ENCODE measurements around the gene TNRC6B.

Gene TNRC6B

DNA sequence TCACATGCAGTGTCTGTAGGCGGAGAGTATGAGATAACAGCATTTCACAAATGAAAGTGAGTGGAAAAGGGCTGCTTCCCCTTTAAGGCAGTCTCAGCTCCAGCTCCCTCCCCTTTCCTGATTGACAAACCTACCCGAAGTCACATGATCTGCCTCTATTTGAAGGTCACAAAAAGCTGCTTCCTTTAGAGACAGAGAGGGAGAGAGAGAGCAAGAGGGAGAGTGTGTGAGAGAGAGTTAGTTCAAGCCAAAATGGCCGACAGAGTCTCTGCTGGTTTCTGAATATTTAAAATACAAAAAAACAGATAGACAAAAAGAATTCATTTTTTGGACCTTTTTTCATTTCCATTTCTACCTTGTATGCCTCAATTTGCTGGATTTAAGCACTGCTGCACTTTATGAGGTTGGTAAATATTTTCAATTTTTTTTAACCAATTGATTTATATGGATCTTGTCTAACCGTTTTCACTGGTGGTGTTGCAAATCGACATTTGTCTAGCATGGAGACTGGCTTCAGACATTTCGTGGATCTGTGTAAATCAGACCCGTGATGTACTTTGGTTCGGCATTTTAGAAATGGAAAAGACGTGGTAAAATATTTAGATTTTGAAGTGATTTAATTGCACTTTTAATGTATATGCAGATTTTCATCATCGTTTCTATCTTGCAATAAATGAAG, at the start of gene TNRC6B:
TSS of gene TNRC6B (plus strand) at position 188 of the 679 bp plus-strand sequence. CDS start at position 399, 211 bp downstream.
- Histone ChIP-seq H3K4me3 (ENCODE audit: low read depth, low read length) (peak within 1 kb of the TSS; percentile 76), H3K36me3 (ENCODE audit: control insufficient read depth in 2 of 2, insufficient read depth in 1 of 2, low read length in 2 of 2) (no peaks in the 10 kb centered on the region; a peak in 1 of 3 replicates), H3K4me1 (ENCODE audit: control insufficient read depth, insufficient read depth, low read length) (peaks cover 23% of the 10 kb centered on the region), H3K9me3 (ENCODE audit: control insufficient read depth, insufficient read depth, low read depth, low read length) (no peaks in the 10 kb centered on the region), H3K27ac (ENCODE audit: extremely low read depth, low read depth, low read length) (peak within 1 kb of the TSS; percentile 73)
- POLR2A ChIA-PET, result interaction anchor here (0.5 to 5.4 kb wide), 23 partner anchors 9 to 927 kb away, joined by 3 to 72 read pairs (median 4); partner anchors contain the start of genes ADSL and ATF4
- CTCF ChIA-PET, result interaction anchor here (0.6 to 1.8 kb wide), 8 partner anchors 11 to 258 kb away, joined by 3 to 9 read pairs (median 4); no protein-coding TSS in a partner anchor
- TF ChIP-seq SP7 (tag by site-specific recombination; IDR thresholded peaks at IDR 0.05), result peak; percentile 66
- peak; percentile 31; the same call in 1 of the 2 replicates for TF ChIP-seq WT1 (tag by site-specific recombination; IDR thresholded peaks at IDR 0.05)
- TF ChIP-seq ZNF335 (tag by site-specific recombination; conservative IDR thresholded peaks at IDR 0.05), result peak; percentile 36; the same call in 1 of the 2 replicates
- peak; percentile 86 for TF ChIP-seq PRDM10 (tag by site-specific recombination; IDR thresholded peaks at IDR 0.05)
- TF ChIP-seq, protein P1, sequence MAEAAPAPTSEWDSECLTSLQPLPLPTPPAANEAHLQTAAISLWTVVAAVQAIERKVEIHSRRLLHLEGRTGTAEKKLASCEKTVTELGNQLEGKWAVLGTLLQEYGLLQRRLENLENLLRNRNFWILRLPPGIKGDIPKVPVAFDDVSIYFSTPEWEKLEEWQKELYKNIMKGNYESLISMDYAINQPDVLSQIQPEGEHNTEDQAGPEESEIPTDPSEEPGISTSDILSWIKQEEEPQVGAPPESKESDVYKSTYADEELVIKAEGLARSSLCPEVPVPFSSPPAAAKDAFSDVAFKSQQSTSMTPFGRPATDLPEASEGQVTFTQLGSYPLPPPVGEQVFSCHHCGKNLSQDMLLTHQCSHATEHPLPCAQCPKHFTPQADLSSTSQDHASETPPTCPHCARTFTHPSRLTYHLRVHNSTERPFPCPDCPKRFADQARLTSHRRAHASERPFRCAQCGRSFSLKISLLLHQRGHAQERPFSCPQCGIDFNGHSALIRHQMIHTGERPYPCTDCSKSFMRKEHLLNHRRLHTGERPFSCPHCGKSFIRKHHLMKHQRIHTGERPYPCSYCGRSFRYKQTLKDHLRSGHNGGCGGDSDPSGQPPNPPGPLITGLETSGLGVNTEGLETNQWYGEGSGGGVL (tag by site-specific recombination; IDR thresholded peaks at IDR 0.05), result peak; percentile 70; the same call in 1 of the 2 replicates
- TF ChIP-seq ZBTB17 (tag by site-specific recombination; IDR thresholded peaks at IDR 0.05), result peak; percentile 64
- TF ChIP-seq SETDB1 (IDR thresholded peaks at IDR 0.05; ENCODE audit: insufficient read length, low read length), result no peak
- peak; percentile 59 for TF ChIP-seq SP2 (tag by site-specific recombination; IDR thresholded peaks at IDR 0.05)
- TF ChIP-seq ZBTB1 (tag by site-specific recombination; IDR thresholded peaks at IDR 0.05), result no peak
- no peak for TF ChIP-seq GLI2 (tag by site-specific recombination; IDR thresholded peaks at IDR 0.05; ENCODE audit: borderline replicate concordance, low read depth)
- TF ChIP-seq ZIC2 (tag by site-specific recombination; IDR thresholded peaks at IDR 0.05), result no peak
- peak; percentile 77 for TF ChIP-seq ZNF561 (tag by site-specific recombination; IDR thresholded peaks at IDR 0.05; ENCODE audit: borderline replicate concordance)
- TF ChIP-seq ZNF768 (tag by site-specific recombination; IDR thresholded peaks at IDR 0.05), result no peak
- peak; percentile 55; the same call in 1 of the 2 replicates for TF ChIP-seq ZNF24 (tag by site-specific recombination; IDR thresholded peaks at IDR 0.05)
- no peak for TF ChIP-seq GLI4 (tag by site-specific recombination; IDR thresholded peaks at IDR 0.05)
- peak; percentile 98 for TF ChIP-seq PRDM1 (tag by site-specific recombination; IDR thresholded peaks at IDR 0.05)
- TF ChIP-seq ZNF112 (tag by site-specific recombination; IDR thresholded peaks at IDR 0.05), result no peak
- TF ChIP-seq ZNF184 (tag by site-specific recombination; IDR thresholded peaks at IDR 0.05), result no peak
- peak; percentile 100 for TF ChIP-seq ZNF596 (tag by site-specific recombination; IDR thresholded peaks at IDR 0.05)
- TF ChIP-seq, protein P2, sequence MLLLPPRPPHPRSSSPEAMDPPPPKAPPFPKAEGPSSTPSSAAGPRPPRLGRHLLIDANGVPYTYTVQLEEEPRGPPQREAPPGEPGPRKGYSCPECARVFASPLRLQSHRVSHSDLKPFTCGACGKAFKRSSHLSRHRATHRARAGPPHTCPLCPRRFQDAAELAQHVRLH (tag by site-specific recombination; IDR thresholded peaks at IDR 0.05), result peak; percentile 92
- TF ChIP-seq ZNF350 (tag by site-specific recombination; IDR thresholded peaks at IDR 0.05), result peak; percentile 99
- TF ChIP-seq ZNF221 (tag by site-specific recombination; IDR thresholded peaks at IDR 0.05; ENCODE audit: borderline replicate concordance), result no peak
- TF ChIP-seq ZNF558 (tag by site-specific recombination; IDR thresholded peaks at IDR 0.05), result 0 out of 2 replicates have a peak, but pooled peaks have one; percentile 13
- 0 out of 2 replicates have a peak, but pooled peaks have one; percentile 27 for TF ChIP-seq ZEB2 (tag by site-specific recombination; IDR thresholded peaks at IDR 0.05)
- no peak for TF ChIP-seq ZBTB7A (tag by site-specific recombination; IDR thresholded peaks at IDR 0.05; ENCODE audit: low read depth)
- TF ChIP-seq, protein P3, sequence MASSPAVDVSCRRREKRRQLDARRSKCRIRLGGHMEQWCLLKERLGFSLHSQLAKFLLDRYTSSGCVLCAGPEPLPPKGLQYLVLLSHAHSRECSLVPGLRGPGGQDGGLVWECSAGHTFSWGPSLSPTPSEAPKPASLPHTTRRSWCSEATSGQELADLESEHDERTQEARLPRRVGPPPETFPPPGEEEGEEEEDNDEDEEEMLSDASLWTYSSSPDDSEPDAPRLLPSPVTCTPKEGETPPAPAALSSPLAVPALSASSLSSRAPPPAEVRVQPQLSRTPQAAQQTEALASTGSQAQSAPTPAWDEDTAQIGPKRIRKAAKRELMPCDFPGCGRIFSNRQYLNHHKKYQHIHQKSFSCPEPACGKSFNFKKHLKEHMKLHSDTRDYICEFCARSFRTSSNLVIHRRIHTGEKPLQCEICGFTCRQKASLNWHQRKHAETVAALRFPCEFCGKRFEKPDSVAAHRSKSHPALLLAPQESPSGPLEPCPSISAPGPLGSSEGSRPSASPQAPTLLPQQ (tag by site-specific recombination; IDR thresholded peaks at IDR 0.05), result peak; percentile 77; the same call in 1 of the 2 replicates
- TF ChIP-seq ZNF555 (tag by site-specific recombination; conservative IDR thresholded peaks at IDR 0.05), result no peak
- TF ChIP-seq SP3 (tag by site-specific recombination; IDR thresholded peaks at IDR 0.05), result peak; percentile 59; the same call in 1 of the 2 replicates
- TF ChIP-seq ZNF354C (tag by site-specific recombination; IDR thresholded peaks at IDR 0.05; ENCODE audit: borderline replicate concordance, low read depth), result no peak
- TF ChIP-seq ZNF645 (tag by site-specific recombination; IDR thresholded peaks at IDR 0.05), result no peak
